K562 (cell line): ENCODE measurements around the gene RSBN1L. TPM values are rescaled to one million over a fixed set of nuclear protein-coding genes. Genes with fewer than 3 reads are reported as not detected.
"Not testable (repeated sequence)": the region's sequence is repeated elsewhere in the genome, so short reads cannot be mapped to it uniquely, and the experiment has no call there.

ENCODE experiments used
- ATAC-seq: fragments of 200-7000 bp; cut with Tn5 transposase; 3 replicates; pipeline ENCODE4 v1.9.1; 2020; ENCODE audit warnings: moderate library complexity
- BruUV-seq: library from RNA; stranded (reverse); fragments of 400-500 nt; replicated peaks from 2 replicates; lab custom pipeline; 2021; lab: Mats Ljungman, UMichigan
- CTCF ChIA-PET: fragments of 300-600 bp; formaldehyde crosslinking; extraction: SDS; loops from one replicate; lab custom pipeline; 2021; ENCODE audit warnings: low intra/inter-chr PET ratio; lab: Yijun Ruan, JAX
- POLR2A ChIA-PET: fragments of 300-600, 350-650 bp; sonication (Branson Sonifier 250); formaldehyde crosslinking; extraction: SDS; loops from one replicate; lab custom pipeline; 2021; ENCODE audit warnings: antibody characterized with exemption, inconsistent platforms; lab: Yijun Ruan, JAX
- DNase-seq, 4 experiments: peaks; one replicate each; pipeline versions ENCODE4 v3.0.0 to v3.0.0-alpha.2; 2011 to 2018; ENCODE audit warnings: low spot score in 3 of 4, mixed read lengths in 3 of 4; ENCODE audit errors: extremely low read depth in 1 of 4
- FAIRE-seq: peaks from 2 replicates; lab custom pipeline; 2011; peaks lifted over from hg19 to GRCh38; lab: Jason Lieb, UNC
- H2AFZ ChIP-seq: 2 replicates; pipeline ENCODE4 v1.6.0; 2011; ENCODE audit warnings: low read depth, low read length, control low read depth, inconsistent platforms
- H3K27ac ChIP-seq: fragments of 200-600 bp; 3 replicates; pipeline ENCODE4 v1.8.0; 2011; ENCODE audit warnings: low read depth, mild to moderate bottlenecking, control low read depth, inconsistent platforms, low read length, moderate library complexity, mixed read lengths; ENCODE audit errors: extremely low read depth
- H3K27me3 ChIP-seq, 2 experiments: fragments of 300-600 bp in 1 of 2; 2 replicates in 1 of 2; 3 replicates in 1 of 2; pipeline versions ENCODE4 v1.6.0 to v1.8.0; 2011; ENCODE audit warnings: inconsistent platforms in 2 of 2, low read length in 2 of 2, mild to moderate bottlenecking in 1 of 2, mixed read lengths in 1 of 2, moderate library complexity in 1 of 2; ENCODE audit not compliant: control insufficient read depth in 2 of 2, insufficient read depth in 2 of 2
- H3K36me3 ChIP-seq: fragments of 300-600 bp; 3 replicates; pipeline ENCODE4 v1.8.0; 2011; ENCODE audit warnings: mild to moderate bottlenecking, low read length, inconsistent platforms; ENCODE audit not compliant: control insufficient read depth, insufficient read depth
- H3K4me1 ChIP-seq, 2 experiments: fragments of 200-600 bp in 1 of 2; replicated peaks in 1 of 2; 2 replicates in 1 of 2; 3 replicates in 1 of 2; pipeline versions ENCODE4 v1.5.1 to v1.8.0; 2011; ENCODE audit warnings: inconsistent platforms in 2 of 2, low read length in 2 of 2, mild to moderate bottlenecking in 1 of 2, mixed read lengths in 1 of 2, moderate library complexity in 1 of 2; ENCODE audit not compliant: control insufficient read depth in 2 of 2, insufficient read depth in 2 of 2
- H3K4me2 ChIP-seq: 2 replicates; pipeline ENCODE4 v1.6.1; 2011; ENCODE audit warnings: low read length, control low read depth, inconsistent platforms, mixed read lengths; ENCODE audit not compliant: insufficient read depth
- H3K4me3 ChIP-seq: fragments of 200-600 bp; sonication (generic), shearing (Covaris generic); 2 replicates; pipeline ENCODE4 v1.5.1; 2016; ENCODE audit warnings: control low read depth, inconsistent platforms
- H3K79me2 ChIP-seq: fragments of 200-600 bp; 3 replicates; pipeline ENCODE4 v1.8.0; 2011; ENCODE audit warnings: low read length, inconsistent platforms; ENCODE audit not compliant: control insufficient read depth, insufficient read depth
- H3K9ac ChIP-seq, 2 experiments: 2 replicates each; pipeline versions ENCODE4 v1.6.0 to v1.6.1; 2011; ENCODE audit warnings: low read depth in 2 of 2, low read length in 2 of 2, control low read depth in 1 of 2, inconsistent platforms in 1 of 2, mild to moderate bottlenecking in 1 of 2, mixed read lengths in 1 of 2; ENCODE audit not compliant: insufficient read depth in 1 of 2
- H3K9me1 ChIP-seq: one replicate; pipeline ENCODE4 v1.6.0; 2011; ENCODE audit warnings: inconsistent platforms, mild to moderate bottlenecking, low read length, moderate library complexity; ENCODE audit not compliant: control insufficient read depth, insufficient read depth
- H3K9me3 ChIP-seq: replicated peaks from 2 replicates; pipeline ENCODE4 v1.5.1; 2011; ENCODE audit warnings: low read depth, low read length, inconsistent platforms; ENCODE audit not compliant: control insufficient read depth, insufficient read depth
- H4K20me1 ChIP-seq: replicated peaks from 2 replicates; pipeline ENCODE4 v1.6.1; 2011; ENCODE audit warnings: low read length, inconsistent platforms, mixed read lengths; ENCODE audit not compliant: control insufficient read depth, insufficient read depth
- FOS ChIP-seq: IDR thresholded peaks from 3 replicates; pipeline ENCODE4 v1.6.1; 2011; ENCODE audit not compliant: insufficient read length; ENCODE audit errors: extremely low read depth
- HNRNPUL1 ChIP-seq: fragments of 200-400 bp; formaldehyde crosslinking; IDR thresholded peaks from 2 replicates; pipeline ENCODE4 v1.6.1; 2017; ENCODE audit warnings: low read length
- SMARCE1 ChIP-seq: fragments of 450-650 bp; IDR thresholded peaks from 2 replicates; pipeline ENCODE4 v1.7.1; 2016; ENCODE audit warnings: mild to moderate bottlenecking
- TBL1XR1 ChIP-seq, 2 experiments: IDR thresholded peaks; 2 replicates each; pipeline ENCODE4 v1.6.1; 2012; ENCODE audit warnings: improper control_type of control experiment in 2 of 2, low read length in 2 of 2, mild to moderate bottlenecking in 1 of 2
- WGBS: fragments of 100-300 bp; shearing (Covaris generic); methylation state at CpG from one replicate; pipeline ENCODE4 v1.1.6; 2016; ENCODE audit warnings: low coverage, mixed read lengths; ENCODE audit not compliant: insufficient coverage; ENCODE audit errors: missing lambda C conversion rate; 5-methylcytosine and 5-hydroxymethylcytosine counted together
- in situ Hi-C: fragments of 300-500 bp; cut with MboI; formaldehyde crosslinking; loops from 4 replicates; pipeline ENCODE4 v1.15.0; 2018; ENCODE audit warnings: inconsistent platforms, mixed read lengths
- intact Hi-C: fragments of 100-400 bp; cut with micrococcal nuclease; formaldehyde crosslinking; loops from 2 replicates; pipeline ENCODE4 v1.14.2; 2022
- polyA plus RNA-seq, 8 experiments: library from polyadenylated mRNA; depleted of rRNA in 4 of 8; stranded (reverse) in 5 of 8; unstranded in 3 of 8; fragments of >200 nt; fragmentation: Nextera tagmentation in 2 of 8; fragmentation: Illumina TruSeq in 1 of 8; extraction: Ambion mirVana in 2 of 8; extraction: Trizol in 1 of 8; gene quantifications; 2 replicates each; pipeline versions ENCODE4 v1.2.1 to v1.2.3, GENCODE V29; 2011 to 2014; ENCODE audit warnings: inconsistent platforms in 1 of 8, missing spikeins in 1 of 8
- total RNA-seq, 7 experiments: library from RNA; depleted of rRNA in 6 of 7; stranded (reverse); fragments of >200 nt in 6 of 7; fragmentation: Illumina TruSeq in 2 of 7; extraction: Trizol in 2 of 7; gene quantifications; 2 replicates each; pipeline versions ENCODE4 v1.2.1 to v1.2.3, GENCODE V29; 2011 to 2021; ENCODE audit warnings: low replicate concordance in 1 of 7
- TF ChIP-seq, protein P1 (sequence below): sonication (generic); formaldehyde crosslinking; IDR thresholded peaks from 2 replicates; pipeline ENCODE4 v1.8.0; 2023; ENCODE audit warnings: missing genetic modification reagents, mild to moderate bottlenecking, borderline replicate concordance
- TF ChIP-seq, protein P2 (sequence below): fragments of 450-650 bp; conservative IDR thresholded peaks from 2 replicates; pipeline ENCODE4 v1.6.1; 2016; ENCODE audit warnings: missing genetic modification characterization, low read depth, mild to moderate bottlenecking, control low read depth, missing compliant biosample characterization

Gene RSBN1L
- total and polyA plus RNA-seq, 9 of the 15 experiments (the other 6 are each of a cell fraction or from before 2014, with no cell fraction given) = 6.2 to 35.2 (median 20.1) TPM

DNA sequence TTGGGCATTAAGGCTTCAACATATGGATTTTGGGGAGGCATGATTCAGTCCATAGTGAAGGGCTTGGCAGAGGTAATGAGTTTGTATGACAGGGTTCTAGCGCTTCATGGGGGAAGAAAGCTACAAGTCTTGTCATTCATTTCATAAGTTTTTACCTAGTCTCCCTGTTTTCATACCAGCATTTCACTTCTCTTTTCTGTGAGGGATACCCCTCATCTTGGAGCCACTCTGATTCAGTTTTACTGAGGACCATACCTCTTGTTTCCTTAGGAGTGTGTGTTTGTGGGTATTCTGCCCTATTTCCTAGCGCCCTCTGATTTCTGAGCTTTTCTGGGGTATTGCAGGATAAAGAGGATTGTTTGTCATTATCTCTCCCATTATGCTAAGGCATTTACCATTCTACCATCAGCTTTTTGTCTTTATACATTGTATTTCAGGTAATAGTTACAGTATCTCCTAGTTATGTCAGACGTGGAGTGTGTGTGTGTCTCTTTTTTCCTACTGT is 6.8 kb downstream of the RSBN1L start (continued):
- TF ChIP-seq, protein P1, sequence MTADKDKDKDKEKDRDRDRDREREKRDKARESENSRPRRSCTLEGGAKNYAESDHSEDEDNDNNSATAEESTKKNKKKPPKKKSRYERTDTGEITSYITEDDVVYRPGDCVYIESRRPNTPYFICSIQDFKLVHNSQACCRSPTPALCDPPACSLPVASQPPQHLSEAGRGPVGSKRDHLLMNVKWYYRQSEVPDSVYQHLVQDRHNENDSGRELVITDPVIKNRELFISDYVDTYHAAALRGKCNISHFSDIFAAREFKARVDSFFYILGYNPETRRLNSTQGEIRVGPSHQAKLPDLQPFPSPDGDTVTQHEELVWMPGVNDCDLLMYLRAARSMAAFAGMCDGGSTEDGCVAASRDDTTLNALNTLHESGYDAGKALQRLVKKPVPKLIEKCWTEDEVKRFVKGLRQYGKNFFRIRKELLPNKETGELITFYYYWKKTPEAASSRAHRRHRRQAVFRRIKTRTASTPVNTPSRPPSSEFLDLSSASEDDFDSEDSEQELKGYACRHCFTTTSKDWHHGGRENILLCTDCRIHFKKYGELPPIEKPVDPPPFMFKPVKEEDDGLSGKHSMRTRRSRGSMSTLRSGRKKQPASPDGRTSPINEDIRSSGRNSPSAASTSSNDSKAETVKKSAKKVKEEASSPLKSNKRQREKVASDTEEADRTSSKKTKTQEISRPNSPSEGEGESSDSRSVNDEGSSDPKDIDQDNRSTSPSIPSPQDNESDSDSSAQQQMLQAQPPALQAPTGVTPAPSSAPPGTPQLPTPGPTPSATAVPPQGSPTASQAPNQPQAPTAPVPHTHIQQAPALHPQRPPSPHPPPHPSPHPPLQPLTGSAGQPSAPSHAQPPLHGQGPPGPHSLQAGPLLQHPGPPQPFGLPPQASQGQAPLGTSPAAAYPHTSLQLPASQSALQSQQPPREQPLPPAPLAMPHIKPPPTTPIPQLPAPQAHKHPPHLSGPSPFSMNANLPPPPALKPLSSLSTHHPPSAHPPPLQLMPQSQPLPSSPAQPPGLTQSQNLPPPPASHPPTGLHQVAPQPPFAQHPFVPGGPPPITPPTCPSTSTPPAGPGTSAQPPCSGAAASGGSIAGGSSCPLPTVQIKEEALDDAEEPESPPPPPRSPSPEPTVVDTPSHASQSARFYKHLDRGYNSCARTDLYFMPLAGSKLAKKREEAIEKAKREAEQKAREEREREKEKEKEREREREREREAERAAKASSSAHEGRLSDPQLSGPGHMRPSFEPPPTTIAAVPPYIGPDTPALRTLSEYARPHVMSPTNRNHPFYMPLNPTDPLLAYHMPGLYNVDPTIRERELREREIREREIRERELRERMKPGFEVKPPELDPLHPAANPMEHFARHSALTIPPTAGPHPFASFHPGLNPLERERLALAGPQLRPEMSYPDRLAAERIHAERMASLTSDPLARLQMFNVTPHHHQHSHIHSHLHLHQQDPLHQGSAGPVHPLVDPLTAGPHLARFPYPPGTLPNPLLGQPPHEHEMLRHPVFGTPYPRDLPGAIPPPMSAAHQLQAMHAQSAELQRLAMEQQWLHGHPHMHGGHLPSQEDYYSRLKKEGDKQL = no peak
- TF ChIP-seq FOS (no peak), SMARCE1 (no peak), HNRNPUL1 (no peak), TBL1XR1 (IDR thresholded peaks at IDR 0.05; ENCODE audit: low read length in 2 of 2) (no peak)
- TF ChIP-seq, protein P2, sequence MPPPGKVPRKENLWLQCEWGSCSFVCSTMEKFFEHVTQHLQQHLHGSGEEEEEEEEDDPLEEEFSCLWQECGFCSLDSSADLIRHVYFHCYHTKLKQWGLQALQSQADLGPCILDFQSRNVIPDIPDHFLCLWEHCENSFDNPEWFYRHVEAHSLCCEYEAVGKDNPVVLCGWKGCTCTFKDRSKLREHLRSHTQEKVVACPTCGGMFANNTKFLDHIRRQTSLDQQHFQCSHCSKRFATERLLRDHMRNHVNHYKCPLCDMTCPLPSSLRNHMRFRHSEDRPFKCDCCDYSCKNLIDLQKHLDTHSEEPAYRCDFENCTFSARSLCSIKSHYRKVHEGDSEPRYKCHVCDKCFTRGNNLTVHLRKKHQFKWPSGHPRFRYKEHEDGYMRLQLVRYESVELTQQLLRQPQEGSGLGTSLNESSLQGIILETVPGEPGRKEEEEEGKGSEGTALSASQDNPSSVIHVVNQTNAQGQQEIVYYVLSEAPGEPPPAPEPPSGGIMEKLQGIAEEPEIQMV (tag) = no peak

GRCh38 chr7:77703669-77704068 is 7.4 kb downstream of the RSBN1L start:
- WGBS = 72% methylated on average over 9 of the region's 9 CpGs
- H3K9me1 ChIP-seq, H3K4me3 ChIP-seq, H3K27me3 ChIP-seq, H4K20me1 ChIP-seq, H3K4me1 ChIP-seq, H3K4me2 ChIP-seq, CTCF ChIA-PET, H3K9me3 ChIP-seq, DNase-seq, H3K9ac ChIP-seq, intact Hi-C loops, ATAC-seq, FAIRE-seq, H2AFZ ChIP-seq, in situ Hi-C loops, H3K27ac ChIP-seq, BruUV-seq: not testable (repeated sequence)
- Histone ChIP-seq H3K36me3 (peaks cover 25% of the 10 kb centered on the region; the same call in 2 of the 3 replicates), H3K79me2 (peaks cover 92% of the 10 kb centered on the region)
- POLR2A ChIA-PET = interaction anchor here (0.6 to 1.4 kb wide), 5 partner anchors 8 to 127 kb away, joined by 3 to 5 read pairs (median 4); no protein-coding TSS in a partner anchor
